IPS-18c (cell line): ENCODE results near the gene GBP2.

Source experiments
- H3K4me3 ChIP-seq: 2 replicates; pipeline ENCODE4 v1.7.0; 2013; ENCODE audit warnings: low read depth, mild to moderate bottlenecking, low read length, moderate library complexity; ENCODE audit not compliant: insufficient read depth
- H3K9me3 ChIP-seq: one replicate; pipeline ENCODE4 v1.6.1; 2013; ENCODE audit warnings: mild to moderate bottlenecking, low read length, moderate library complexity; ENCODE audit not compliant: control insufficient read depth, insufficient read depth

GBP2 gene

GRCh38 chr1:89125913-89126580 lies at the start of gene GBP2:
Gene GBP2 (minus strand): TSS chr1:89126114. CDS start chr1:89121966, 4,148 bp downstream.
- H3K9me3 ChIP-seq: no peaks in the 10 kb centered on the region
- no peak within 1 kb of the TSS for H3K4me3 ChIP-seq

- Histone ChIP-seq H3K9me3 (no peaks in the 10 kb centered on the region), H3K4me3 (no peak overlapping the region)
These were observed 48.6 kb upstream of the GBP2 start for GRCh38 chr1:89174491-89174890.

GRCh38 chr1:89172468-89173143 lies 46.7 kb upstream of the GBP2 start:
- Histone ChIP-seq H3K4me3 (no peak overlapping the region), H3K9me3 (no peaks in the 10 kb centered on the region)

- no peaks in the 10 kb centered on the region for H3K9me3 ChIP-seq
- H3K4me3 ChIP-seq: no peak overlapping the region
These were observed 45.1 kb upstream of the GBP2 start for GRCh38 chr1:89171067-89171438.

GRCh38 chr1:89170170-89171066 lies 44.5 kb upstream of the GBP2 start:
- no peak overlapping the region for H3K4me3 ChIP-seq
- no peaks in the 10 kb centered on the region for H3K9me3 ChIP-seq

GRCh38 chr1:89169166-89169565 lies 43.3 kb upstream of the GBP2 start:
- Histone ChIP-seq H3K4me3 (no peak overlapping the region), H3K9me3 (no peaks in the 10 kb centered on the region)

GRCh38 chr1:89167590-89168230 lies 41.8 kb upstream of the GBP2 start:
- Histone ChIP-seq H3K9me3 (no peaks in the 10 kb centered on the region), H3K4me3 (no peak overlapping the region)

GRCh38 chr1:89166705-89167104 lies 40.8 kb upstream of the GBP2 start:
- Histone ChIP-seq H3K9me3 (no peaks in the 10 kb centered on the region), H3K4me3 (no peak overlapping the region)

GRCh38 chr1:89165811-89166210 lies 39.9 kb upstream of the GBP2 start:
- Histone ChIP-seq H3K9me3 (no peaks in the 10 kb centered on the region), H3K4me3 (no peak overlapping the region)

GRCh38 chr1:89151047-89151446 lies 25.1 kb upstream of the GBP2 start:
- no peak overlapping the region for H3K4me3 ChIP-seq
- no peaks in the 10 kb centered on the region for H3K9me3 ChIP-seq

GRCh38 chr1:89149976-89150375 lies 24.1 kb upstream of the GBP2 start:
- Histone ChIP-seq H3K4me3 (no peak overlapping the region), H3K9me3 (no peaks in the 10 kb centered on the region)

- no peaks in the 10 kb centered on the region for H3K9me3 ChIP-seq
- no peak overlapping the region for H3K4me3 ChIP-seq
These were observed 23.3 kb upstream of the GBP2 start for GRCh38 chr1:89149229-89149628.

- Histone ChIP-seq H3K9me3 (no peaks in the 10 kb centered on the region), H3K4me3 (no peak overlapping the region)
These were observed 22.1 kb upstream of the GBP2 start for GRCh38 chr1:89147678-89148658.

GRCh38 chr1:89146721-89147120 lies 20.8 kb upstream of the GBP2 start:
- no peaks in the 10 kb centered on the region for H3K9me3 ChIP-seq
- no peak overlapping the region for H3K4me3 ChIP-seq

- Histone ChIP-seq H3K9me3 (no peaks in the 10 kb centered on the region), H3K4me3 (no peak overlapping the region)
These were observed 17.6 kb upstream of the GBP2 start for GRCh38 chr1:89143484-89143883.

- H3K9me3 ChIP-seq: no peaks in the 10 kb centered on the region
- no peak overlapping the region for H3K4me3 ChIP-seq
These were observed 16.2 kb upstream of the GBP2 start for GRCh38 chr1:89142160-89142559.
